ENCODE data around the gene TAS2R60. TPM values are rescaled to one million over a fixed set of nuclear protein-coding genes. Genes with fewer than 3 reads are reported as not detected.

TAS2R60 gene
- total and polyA plus RNA-seq, 2 of the 4 experiments (the other 2 are of a cell fraction) = not detected

DNA sequence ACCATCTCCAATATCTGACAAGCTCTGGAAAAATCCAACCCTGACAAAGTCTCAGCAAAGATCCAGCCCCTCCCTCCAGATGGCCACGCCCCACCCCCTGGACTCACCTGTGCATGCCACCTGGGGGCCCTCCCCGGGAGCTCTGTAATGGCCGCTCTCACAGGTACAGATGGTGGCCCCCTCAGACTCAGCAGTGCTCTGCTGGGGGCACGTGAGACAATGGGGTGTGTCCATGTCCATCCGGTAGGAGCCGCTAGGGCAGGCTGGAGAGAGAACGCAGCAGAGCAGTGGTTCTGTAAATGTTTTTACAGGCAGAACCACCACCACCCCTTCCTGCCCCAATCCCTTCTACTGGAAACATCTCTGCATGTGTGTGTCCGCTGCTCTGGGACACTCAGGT is 44.1 kb upstream of the TAS2R60 start:
- 96% methylated on average over 5 of the region's 8 CpGs; no CpG with 5 or more reads in 1 of the 2 experiments for WGBS, 2 experiments (ENCODE audit: extremely low coverage in 2 of 2, insufficient read length in 1 of 2)
- POLR2A ChIA-PET (ENCODE audit: unreplicated experiment) = no interaction called here

More for the DNA sequence above, 44.1 kb upstream of the TAS2R60 start:
- H3K36me3 ChIP-seq (ENCODE audit: control insufficient read depth, insufficient read depth, low read length) = no peaks in the 10 kb centered on the region
- no peak overlapping the region for H3K56ac ChIP-seq (ENCODE audit: extremely low read depth, insufficient read depth, low read length)
- H3K27me3 ChIP-seq (ENCODE audit: control insufficient read depth, insufficient read depth, low read length) = peaks cover 10% of the 10 kb centered on the region
- H4K20me1 ChIP-seq (ENCODE audit: insufficient read depth, low read length) = peaks cover under 1% of the 10 kb centered on the region; the same call in 1 of the 2 replicates
- no peak overlapping the region for H2BK15ac ChIP-seq (ENCODE audit: low read depth, low read length)
- H3K18ac ChIP-seq (ENCODE audit: low read depth, low read length) = no peak overlapping the region
- H3K9me1 ChIP-seq (ENCODE audit: insufficient read depth, low read length) = peaks cover 7% of the 10 kb centered on the region; the same call in 1 of the 2 replicates
- no peak overlapping the region for H2BK5ac ChIP-seq (ENCODE audit: low read depth, low read length, poor library complexity, severe bottlenecking)
- intact Hi-C loops (cut with micrococcal nuclease) (no loop called here), dilution Hi-C loops (cut with HindIII; ENCODE audit: low sequenced_read_pairs, unreplicated experiment) (no loop called here), in situ Hi-C loops (cut with MboI; ENCODE audit: low sequenced_read_pairs) (no loop called here)
- no peak overlapping the region for H2AK9ac ChIP-seq (replicated peaks; ENCODE audit: low read depth, low read length, poor library complexity)
- no peak overlapping the region for H2AFZ ChIP-seq (replicated peaks; ENCODE audit: low read length, poor library complexity)
- CTCF ChIA-PET = no interaction called here
- H3K9ac ChIP-seq (ENCODE audit: low read depth, low read length) = no peak overlapping the region
- no peak overlapping the region for H3K27ac ChIP-seq (ENCODE audit: insufficient read depth, low read length)
- H3K4me1 ChIP-seq (ENCODE audit: control insufficient read depth, insufficient read depth, low read length) = peaks cover 3% of the 10 kb centered on the region; the same call in 1 of the 2 replicates
- H3K79me1 ChIP-seq (ENCODE audit: low read depth in 1 of 2, low read length in 2 of 2) = no peaks in the 10 kb centered on the region; a peak in 1 of 4 replicates
- no peak overlapping the region for H2BK20ac ChIP-seq (ENCODE audit: low read depth, low read length)
- H3K4me2 ChIP-seq (ENCODE audit: low read depth, low read length) = no peak overlapping the region
- H4K8ac ChIP-seq (ENCODE audit: low read depth in 2 of 2, low read length in 2 of 2) = no peak overlapping the region
- H3K4me3 ChIP-seq (ENCODE audit: insufficient read depth, low read depth, low read length) = no peak overlapping the region
- H3K4ac ChIP-seq (ENCODE audit: low read depth, low read length) = no peak overlapping the region
- no peak overlapping the region for H2BK120ac ChIP-seq (ENCODE audit: low read depth, low read length)
- no peak overlapping the region for H3K14ac ChIP-seq (replicated peaks; ENCODE audit: low read depth, low read length)
- no peak overlapping the region for H3K23ac ChIP-seq (ENCODE audit: low read depth, low read length)
- H2AK5ac ChIP-seq (ENCODE audit: low read depth, low read length) = no peak overlapping the region
- no peak overlapping the region for H4K5ac ChIP-seq (ENCODE audit: low read depth, low read length)
- no peaks in the 10 kb centered on the region for H3K9me3 ChIP-seq (ENCODE audit: control insufficient read depth, insufficient read depth, low read length)
- TF ChIP-seq MXI1 (IDR thresholded peaks at IDR 0.05; ENCODE audit: borderline replicate concordance, low read depth, low read length) (no peak), RCOR1 (IDR thresholded peaks at IDR 0.05; ENCODE audit: insufficient replicate concordance, low read length) (no peak), CHD1 (IDR thresholded peaks at IDR 0.05; ENCODE audit: low read depth, low read length) (no peak), CEBPB (IDR thresholded peaks at IDR 0.05; ENCODE audit: low read depth, low read length) (no peak), USF2 (IDR thresholded peaks at IDR 0.05; ENCODE audit: low read depth, low read length) (no peak), CTCF (conservative IDR thresholded peaks at IDR 0.05; ENCODE audit: low read depth, low read length) (no peak)
- no peak for ATAC-seq (ENCODE audit: low read depth)
- BruUV-seq (replicated peaks) = no TSS peak
- no peak for DNase-seq
- H4K91ac ChIP-seq (ENCODE audit: insufficient read depth, low read depth, low read length) = no peak overlapping the region

Measured in IMR-90 (cell line).